ENCODE data around the gene SBK1. TPM values are rescaled to one million over a fixed set of nuclear protein-coding genes. Genes with fewer than 3 reads are reported as not detected.

The SBK1 gene
- total RNA-seq, 1 donor from 2014 or later: 0.24 TPM

DNA sequence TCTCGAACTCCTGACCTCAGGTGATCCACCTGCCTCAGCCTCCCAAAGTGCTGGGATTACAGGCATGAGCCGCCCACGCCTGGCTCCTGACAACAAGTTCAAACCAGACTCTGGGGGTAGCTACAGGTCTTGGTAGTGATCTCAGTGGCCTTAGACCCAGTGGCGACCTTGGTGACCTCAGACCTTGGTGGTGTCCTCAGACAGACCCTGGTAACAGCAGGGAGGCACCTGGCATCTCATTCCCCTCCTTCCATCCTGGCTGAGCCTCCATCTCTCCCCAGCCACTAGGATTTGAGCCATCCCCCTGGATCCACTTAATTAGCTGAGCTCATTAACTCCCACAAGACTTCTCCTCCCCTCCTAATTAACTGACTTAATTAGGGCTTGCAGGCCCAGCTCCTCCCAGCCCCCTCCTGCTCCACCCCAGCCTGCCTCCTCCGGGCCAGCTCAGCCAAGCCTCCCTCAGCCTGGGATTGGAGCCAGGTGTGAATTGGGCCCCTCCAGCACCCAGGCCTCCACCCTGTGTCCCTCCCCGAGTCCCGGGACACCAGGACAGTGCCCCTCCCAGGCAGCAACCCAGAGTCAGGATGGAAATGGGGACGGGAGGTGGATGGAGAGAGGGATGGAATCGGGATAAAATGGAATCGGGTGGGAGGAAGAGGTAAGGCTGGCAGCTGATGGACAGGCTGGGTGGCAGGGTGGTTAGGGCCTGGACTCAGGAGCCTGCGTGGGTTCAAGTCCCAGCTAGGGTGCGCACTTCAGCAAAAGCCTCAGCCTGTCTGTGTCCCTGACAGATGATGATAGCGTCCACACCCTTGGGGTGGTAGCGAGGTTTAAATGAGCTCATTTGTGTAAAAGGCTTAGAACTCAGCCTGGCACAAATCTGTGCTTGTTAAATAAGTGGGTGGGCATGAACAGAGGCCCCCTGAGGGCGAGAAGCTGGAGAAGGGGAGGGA, 11.2 kb upstream of the SBK1 start:
- DNase-seq (ENCODE audit: low spot score): no peak

- no peak for DNase-seq (ENCODE audit: low spot score)
Measured at GRCh38 chr16:28282045-28282444, 10.3 kb upstream of the SBK1 start.

DNA sequence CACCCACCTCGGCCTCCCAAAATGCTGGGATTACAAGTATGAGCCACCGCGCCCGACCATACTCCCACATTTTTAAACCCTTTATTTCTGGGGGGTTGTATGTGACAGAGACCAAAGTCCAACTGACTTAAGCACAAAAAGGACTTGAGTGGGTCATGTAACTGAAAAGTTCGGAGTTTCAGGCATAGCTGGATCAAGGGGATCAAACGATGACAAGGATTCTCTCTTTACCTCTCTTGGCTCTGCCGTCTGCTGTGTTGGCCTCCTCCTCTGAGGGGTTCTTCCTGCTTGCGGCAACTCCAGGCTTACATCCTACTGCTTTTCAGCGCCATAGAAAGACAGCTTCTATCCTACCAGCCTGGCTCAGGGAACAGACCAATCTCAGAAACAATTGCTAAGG, 9.2 kb upstream of the SBK1 start:
- DNase-seq (ENCODE audit: low spot score): no peak

DNA sequence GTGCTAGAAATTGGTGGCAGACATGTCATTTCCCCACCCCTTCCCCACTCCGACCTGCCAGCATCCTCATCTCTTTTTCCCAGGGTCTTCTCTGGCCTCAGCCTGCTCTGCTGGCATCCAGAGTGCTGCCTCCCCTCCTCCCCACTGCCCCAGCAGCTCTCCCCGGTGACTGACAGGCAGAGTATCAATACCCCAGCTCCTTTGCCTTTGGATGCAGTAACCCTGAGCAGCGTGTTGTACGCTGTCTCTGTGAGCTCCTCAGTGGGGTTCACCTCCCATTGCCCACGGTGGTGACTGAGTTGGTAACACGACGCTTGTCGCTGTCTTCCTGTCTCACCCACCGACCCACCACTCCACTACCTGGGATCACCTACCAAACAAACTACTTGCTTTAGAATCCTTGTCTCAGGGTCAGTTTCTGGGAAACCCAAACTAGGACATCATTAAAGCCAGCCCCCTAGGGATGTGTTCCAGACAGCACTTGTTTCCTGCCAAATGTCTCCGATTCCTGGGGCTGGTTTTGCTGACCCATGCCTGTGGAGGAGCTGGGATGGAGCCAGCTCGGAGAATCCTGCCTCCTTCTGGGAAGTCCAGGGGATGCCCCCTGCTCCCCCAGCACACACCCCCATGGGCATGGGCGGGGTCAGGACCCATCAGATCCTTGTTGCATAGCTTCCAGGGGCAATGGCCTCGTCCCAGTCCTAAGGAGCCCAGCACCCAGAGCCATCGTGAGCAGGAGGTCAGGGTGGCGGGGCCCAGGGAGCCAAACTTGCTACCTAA, 8.3 kb upstream of the SBK1 start:
- peak; percentile 17 for DNase-seq (ENCODE audit: low spot score)

GRCh38 chr16:28285649-28286048, 6.7 kb upstream of the SBK1 start:
- DNase-seq (ENCODE audit: low spot score): no peak

- no peak for DNase-seq (ENCODE audit: low spot score)
Measured at GRCh38 chr16:28288114-28288513, 4.2 kb upstream of the SBK1 start.

GRCh38 chr16:28289048-28289447, 3.3 kb upstream of the SBK1 start:
- no peak for DNase-seq (ENCODE audit: low spot score)

DNA sequence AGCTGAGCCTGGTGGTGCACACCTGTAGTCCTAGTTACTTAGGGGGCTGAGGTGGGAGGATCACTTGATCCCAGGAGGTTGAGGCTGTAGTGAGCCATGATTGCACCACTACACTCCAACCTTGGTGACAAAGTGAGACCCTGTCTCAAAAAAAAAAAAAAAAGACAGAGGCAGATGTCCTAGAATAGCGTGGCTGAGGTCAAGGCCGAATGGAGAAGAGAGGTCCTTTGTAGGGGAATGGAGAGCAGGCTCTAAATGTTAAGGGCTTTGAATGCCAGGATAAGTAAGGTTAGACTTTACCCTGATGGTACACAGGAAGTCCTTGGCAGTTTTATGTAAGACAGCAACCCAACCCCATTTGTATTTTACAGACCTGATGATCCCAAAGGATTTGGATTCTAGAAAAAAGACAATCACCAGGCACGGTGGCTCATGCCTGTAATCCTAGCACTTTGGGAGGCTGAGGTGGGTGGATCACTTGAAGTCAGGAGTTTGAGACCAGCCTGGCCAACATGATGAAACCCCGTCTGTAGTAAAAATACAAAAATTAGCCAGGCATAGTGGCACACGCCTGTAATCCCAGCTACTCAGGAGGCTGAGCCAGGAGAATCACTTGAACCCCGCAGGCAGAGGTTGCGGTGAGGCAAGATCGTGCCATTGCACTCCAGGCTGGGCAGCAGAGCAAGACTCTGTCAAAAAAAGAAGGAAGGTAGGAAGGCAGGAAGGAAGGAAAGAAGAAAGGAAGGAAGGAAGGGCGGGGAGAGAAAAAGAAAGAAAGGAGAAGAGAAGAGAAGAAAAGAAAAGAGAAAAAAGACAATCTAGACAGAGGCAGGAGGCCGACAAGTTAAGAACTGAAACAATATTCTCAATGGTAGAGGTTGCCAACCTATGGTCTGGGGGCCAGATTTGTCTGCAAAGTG, 2.1 kb upstream of the SBK1 start:
- no peak for DNase-seq (ENCODE audit: low spot score)

DNA sequence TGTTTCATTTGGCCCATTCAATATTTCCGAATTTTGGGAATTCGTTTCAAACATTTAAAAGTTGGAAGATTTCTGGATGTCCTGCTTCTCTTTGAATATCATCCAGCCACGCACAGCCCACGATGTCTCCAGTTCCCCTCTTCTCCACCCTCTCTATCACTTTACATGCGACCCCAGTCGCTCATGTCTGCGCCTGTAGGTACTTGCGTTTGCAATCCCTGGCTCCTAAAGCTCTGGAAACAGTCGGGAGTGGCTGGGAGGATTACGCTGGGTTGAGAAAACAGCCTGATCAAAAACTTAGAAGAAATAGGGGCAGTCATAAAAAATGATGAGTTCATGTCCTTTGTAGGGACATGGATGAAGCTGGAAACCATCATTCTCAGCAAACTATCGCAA, 1.5 kb upstream of the SBK1 start:
- DNase-seq (ENCODE audit: low spot score): no peak

DNA sequence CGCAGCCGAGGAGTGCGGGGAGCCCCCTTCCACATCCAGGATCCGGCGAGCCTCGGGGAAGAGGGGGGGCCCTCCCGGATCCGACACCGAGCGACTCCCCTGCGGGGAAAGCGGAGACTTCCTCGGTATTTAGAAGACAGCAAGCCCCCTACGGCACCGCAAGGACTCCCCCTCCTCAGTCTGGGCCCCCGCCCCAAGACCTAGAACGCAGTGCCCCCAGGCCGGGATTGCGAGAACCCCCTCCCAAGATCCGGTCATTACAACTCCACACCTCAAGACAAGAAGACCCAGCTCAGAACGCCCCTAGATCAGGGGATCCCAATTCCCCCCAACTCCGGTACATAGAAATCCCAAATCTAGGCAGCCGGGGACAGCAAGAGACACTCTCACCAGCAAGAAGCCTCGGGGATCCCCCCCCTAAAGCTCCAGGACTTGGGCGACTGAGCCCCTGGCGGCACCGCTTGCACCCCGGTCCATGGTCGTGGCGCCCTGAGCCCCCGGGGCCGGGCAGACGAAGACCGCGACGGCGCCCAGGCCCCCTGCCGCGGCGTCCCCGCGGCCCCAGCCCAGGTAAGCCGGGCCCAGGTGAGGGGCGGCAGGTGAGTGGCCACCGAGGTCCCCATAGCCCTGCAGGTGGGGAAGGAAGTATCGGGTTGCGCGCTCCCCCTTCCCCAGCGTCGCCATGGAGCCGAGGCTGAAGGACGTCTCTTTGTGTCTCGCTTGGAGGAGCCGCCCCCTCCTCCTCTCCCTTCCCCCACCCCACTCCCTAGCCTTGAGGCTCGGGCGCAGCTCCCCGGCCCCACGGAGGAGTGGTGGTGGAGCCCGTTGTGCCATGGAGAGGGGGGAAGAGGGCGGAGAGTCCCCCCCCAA, 641 bp downstream of the SBK1 start:
- DNase-seq (ENCODE audit: low spot score): no peak

DNA sequence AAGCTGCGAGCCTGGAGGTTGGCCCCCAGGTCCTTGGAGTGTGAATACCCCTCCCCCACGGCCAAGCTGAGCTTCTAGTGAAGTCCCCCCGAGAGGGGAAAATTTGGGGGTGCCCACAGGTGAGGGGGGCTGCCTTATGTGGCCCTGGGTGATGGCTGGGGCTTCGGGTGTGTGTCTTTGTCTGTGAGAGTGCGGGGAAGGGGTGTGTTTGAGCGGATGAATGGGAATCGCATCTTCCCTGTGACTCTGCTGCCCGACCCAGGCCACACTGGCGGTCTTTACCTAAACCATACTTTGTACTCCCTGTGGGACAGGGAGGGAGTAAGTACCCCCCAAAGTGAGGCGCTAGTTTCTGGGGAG, 1.3 kb downstream of the SBK1 start:
- no peak for DNase-seq (ENCODE audit: low spot score)

DNA sequence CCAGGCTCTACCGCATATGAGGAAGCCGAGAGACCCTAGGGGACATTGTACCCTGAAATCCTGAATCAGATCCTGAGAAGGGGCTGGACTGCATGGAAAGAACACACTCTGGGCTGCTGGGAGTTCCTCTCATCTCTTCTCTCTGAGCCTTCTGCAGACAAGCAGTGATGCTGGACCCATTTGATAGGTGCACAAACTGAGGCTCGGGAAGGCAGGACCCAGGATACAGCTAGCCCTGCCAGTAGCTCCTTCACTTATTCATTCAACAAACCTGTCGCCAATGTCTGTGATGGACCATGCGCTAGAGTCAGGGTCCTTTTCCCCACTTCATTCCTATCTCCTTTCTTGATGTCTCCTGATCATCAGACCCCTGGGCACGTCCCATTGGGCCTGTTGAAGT, 1.9 kb downstream of the SBK1 start:
- no peak for DNase-seq (ENCODE audit: low spot score)

DNA sequence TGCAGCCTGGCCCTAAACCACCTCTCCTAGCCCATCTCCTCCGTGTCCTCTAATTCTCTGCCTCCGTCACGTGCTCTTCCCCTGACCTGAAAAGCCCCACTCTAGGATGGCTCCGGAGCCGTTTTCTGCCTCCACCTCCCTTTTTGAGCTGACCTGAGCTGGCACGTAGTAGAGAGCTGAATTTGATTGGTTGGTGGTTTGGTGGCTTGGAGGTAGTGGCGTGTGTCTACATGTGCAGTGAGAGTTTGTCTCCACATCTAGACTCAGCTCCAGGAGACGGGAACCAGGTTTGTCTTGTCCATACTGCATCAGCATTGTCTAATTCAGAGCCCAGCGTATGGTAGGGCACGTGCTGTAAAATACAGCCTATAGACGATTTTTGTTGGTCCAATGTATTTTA, 3.0 kb downstream of the SBK1 start:
- no peak for DNase-seq (ENCODE audit: low spot score)

DNA sequence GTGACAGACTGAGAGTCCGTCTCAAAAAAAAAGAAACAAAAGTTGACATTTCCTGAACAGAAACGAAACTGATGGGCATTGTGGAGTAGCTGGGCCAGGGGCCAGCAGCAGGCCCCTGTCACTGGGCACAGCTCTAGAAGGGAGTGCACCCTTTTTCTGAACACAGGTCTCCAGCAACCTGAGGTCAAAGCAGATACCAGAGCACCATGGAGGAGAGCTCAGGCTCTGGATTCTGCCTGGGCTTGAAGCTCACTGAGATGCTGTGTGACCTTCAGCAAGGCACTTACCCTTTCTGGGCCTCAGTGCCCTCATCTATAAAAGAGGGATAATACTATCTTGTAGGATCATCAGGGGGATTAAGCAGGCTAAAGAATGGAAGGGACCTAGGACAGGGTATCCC, 5.0 kb downstream of the SBK1 start:
- DNase-seq (ENCODE audit: low spot score): no peak

DNA sequence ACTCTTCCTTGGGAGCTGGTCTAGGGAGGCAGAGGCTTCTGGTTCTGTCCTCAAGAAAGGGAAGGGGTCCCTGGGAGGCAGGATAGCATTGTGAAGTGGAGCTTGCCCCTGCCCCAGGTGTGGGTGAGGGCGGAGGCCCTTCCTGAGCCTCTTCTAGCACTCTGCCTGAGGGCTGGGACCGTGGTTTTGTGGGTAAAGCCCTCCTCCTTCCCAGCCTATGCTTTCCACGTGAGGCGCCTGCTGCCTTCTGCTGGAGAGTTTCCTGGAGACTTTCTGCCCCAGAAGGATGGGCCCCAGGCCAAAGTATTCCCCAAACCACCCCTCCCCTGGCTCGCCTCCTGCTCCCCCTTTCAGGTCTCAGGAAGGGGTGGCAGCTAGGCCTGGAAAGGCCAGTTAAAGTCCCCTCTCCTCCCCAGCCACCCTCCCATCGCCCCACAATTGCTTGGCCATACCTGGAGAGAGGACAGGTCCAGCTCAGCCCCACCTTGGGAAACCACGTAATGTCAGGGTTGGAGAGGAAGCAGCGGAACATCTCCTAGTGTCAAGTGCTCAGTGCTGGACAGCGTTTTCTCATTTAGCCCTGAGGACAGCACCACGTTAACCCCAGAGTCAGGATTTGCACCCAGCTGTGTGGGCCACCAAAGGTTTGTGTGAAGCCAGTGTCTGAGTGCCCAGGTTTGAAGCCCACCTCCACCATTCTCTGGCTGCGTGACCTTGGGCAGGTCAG, 5.6 kb downstream of the SBK1 start:
- no peak for DNase-seq (ENCODE audit: low spot score)

GRCh38 chr16:28298511-28298878, 6.2 kb downstream of the SBK1 start:
- no peak for DNase-seq (ENCODE audit: low spot score)

GRCh38 chr16:28300327-28300726, 8.0 kb downstream of the SBK1 start:
- DNase-seq (ENCODE audit: low spot score): no peak

- DNase-seq (ENCODE audit: low spot score): no peak
Measured at GRCh38 chr16:28301154-28301553, 8.8 kb downstream of the SBK1 start.

GRCh38 chr16:28301620-28302019, 9.3 kb downstream of the SBK1 start:
- DNase-seq (ENCODE audit: low spot score): no peak

DNA sequence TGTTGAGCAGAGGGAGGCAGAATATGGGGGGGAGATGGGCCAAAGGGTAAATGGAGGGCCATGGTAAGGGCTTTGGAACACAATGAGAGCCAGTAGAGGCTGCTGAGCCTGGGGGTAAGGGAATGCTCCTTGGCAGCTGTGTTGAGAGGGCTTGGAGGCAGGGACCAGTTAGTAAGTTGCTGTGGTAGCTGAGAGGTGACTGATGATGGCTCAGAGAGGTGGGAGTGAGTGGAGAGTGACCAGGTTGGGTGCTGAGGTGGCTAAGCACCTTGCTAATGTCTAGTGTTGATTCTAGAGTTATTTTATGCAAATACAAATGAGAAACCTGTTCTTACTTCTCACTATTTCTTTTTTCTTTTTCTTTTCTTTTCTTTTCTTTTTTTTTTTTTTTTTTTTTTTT, 10.8 kb downstream of the SBK1 start:
- no peak for DNase-seq (ENCODE audit: low spot score)
